HG03103 (cell line): ENCODE measurements around the gene MYL12B.
"Not testable (repeated sequence)": the region's sequence is repeated elsewhere in the genome, so short reads cannot be mapped to it uniquely, and the experiment has no call there.

ENCODE experiments used
- ATAC-seq: cut with Tn5 transposase; IDR thresholded peaks from one replicate; pipeline ENCODE4 v1.9.1; 2021; ENCODE audit warnings: low read depth; ENCODE audit not compliant: unreplicated experiment

The MYL12B gene

DNA sequence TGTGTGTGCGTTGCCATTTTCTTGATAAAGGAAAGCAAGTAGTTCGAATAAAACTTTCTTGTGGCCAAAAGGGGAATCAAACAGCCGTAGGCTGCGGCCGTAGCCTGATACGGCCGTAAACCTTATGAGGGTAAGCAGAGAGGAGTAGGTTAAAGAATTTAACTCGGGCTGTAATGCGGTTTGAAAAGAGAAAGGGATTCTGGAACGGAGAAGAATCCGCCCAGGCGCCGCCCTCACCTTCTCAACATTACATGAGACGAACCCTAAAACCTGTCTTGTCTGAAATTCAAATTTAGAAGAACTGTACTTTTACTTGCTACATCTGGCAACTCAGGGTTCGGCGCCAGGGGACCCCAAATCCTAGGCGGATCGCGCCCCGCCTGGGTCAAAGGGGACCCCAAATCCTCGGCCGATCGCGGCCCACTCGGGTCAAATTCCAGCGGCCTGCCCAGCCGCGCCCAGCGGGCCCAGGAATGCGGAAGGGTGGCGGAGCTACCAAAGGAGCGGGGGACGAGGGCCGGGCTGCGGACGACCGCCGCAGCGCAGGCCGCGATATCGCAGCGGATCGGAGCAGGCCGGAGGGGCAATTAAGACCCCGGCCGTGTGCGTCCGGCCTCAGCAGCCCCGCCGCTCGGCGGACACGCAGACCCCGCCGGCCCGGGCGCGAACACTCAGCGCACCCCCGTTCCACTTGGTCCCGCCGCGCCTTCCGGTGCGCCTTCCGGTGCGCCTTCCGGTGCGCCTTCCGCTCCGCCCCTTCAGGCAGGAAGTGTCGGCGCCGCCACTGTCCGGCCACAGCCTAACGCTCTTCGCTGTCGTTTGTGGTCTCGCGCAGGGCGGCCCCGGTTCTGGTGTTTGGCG lies at the start of gene MYL12B:
Gene MYL12B (plus strand): TSS at position 761 of the 861 bp plus-strand sequence. CDS start 10,766 bp downstream, outside the sequence.
- peak; percentile 76 for ATAC-seq

GRCh38 chr18:3212657-3213056 lies 49.3 kb upstream of the MYL12B start:
- ATAC-seq = no peak

GRCh38 chr18:3213300-3214059 lies 48.5 kb upstream of the MYL12B start:
- no peak for ATAC-seq

GRCh38 chr18:3214855-3215637 lies 46.9 kb upstream of the MYL12B start:
- no peak for ATAC-seq

- ATAC-seq = no peak
Observed at GRCh38 chr18:3216987-3217386, 44.9 kb upstream of the MYL12B start.

- no peak for ATAC-seq
Observed at GRCh38 chr18:3217948-3218647, 43.8 kb upstream of the MYL12B start.

- ATAC-seq = no peak
Observed at GRCh38 chr18:3218819-3219218, 43.1 kb upstream of the MYL12B start.

DNA sequence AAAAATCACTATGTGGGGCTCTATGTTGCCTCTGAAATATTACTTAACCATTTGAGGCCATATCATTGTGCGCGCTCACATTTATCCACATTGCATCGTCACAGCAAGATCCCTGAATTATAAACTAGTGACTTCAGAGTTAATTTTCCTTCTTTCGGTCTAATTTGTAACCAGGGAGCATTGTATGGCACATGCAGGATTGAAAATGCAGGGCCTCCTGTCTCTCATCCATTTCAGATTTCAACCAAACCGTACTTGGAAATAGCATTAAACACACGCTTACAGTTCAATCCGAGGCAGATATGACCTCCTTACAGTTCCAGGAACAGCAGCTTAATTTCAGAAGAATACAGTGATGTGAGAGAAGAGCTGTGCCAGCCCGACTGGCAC lies 42.7 kb upstream of the MYL12B start:
- no peak for ATAC-seq

GRCh38 chr18:3219631-3220335 lies 42.1 kb upstream of the MYL12B start, which contains the start of gene MYOM1:
MYOM1 (minus strand) TSS chr18:3219968; CDS start chr18:3215223, 4,745 bp downstream.
- no peak for ATAC-seq

DNA sequence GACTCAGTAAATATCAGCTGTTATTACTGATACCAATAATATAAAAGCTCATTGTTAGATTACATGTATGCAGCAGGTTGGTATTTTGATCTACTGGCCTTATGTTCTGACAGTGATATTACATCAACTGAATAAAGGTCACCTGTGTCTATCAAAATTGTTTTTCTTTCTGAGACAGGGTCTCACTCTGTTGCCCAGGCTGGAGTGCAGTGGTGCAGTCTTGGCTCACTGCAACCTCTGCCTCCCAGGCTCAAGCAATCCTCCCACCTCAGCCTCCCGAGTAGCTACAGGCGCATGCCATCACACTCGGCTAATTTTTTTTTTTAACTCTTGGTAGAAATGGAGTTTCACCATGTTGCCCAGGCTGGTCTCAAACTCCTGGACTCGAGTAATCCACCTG lies 41.1 kb upstream of the MYL12B start:
- ATAC-seq = not testable (repeated sequence)

DNA sequence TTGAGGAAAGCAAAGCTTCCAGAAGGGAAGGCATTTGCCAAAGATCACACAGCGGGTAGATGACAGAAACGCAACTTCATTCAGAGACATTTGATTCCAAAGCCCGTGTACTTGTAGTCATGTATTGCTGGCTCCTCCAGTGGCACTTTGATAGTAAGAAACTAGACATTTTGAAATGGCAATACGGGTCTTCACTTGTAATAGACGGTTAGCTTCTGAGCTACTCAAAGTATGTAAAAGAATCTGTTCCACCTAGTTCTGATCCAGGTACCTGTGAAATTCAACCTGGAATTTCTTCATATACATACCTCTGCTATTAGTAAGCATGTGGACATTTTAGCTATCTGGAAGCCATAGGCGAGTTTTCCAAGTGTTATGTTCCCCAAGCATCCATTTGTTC lies 40.4 kb upstream of the MYL12B start:
- no peak for ATAC-seq

- ATAC-seq = no peak
Observed at GRCh38 chr18:3223356-3223755, 38.6 kb upstream of the MYL12B start.

DNA sequence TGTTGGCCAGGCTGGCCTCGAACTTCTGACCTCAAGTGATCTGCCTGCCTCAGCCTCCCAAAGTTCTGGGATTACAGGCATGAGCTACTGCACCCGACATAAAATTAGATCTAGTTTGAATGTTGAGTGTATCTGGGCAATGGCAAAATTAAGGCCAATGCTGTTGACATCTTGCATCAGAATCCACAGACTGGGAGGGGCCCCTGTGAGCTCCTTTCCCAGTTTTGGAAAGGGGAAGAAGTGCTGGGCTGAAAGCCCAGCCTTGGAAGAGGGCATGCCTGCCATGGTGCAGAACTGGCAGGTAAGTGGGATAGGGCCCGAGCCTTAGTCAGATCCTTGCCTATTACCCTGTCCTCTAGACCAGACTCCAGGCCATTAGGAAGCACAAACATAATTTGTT lies 37.7 kb upstream of the MYL12B start:
- ATAC-seq = no peak

DNA sequence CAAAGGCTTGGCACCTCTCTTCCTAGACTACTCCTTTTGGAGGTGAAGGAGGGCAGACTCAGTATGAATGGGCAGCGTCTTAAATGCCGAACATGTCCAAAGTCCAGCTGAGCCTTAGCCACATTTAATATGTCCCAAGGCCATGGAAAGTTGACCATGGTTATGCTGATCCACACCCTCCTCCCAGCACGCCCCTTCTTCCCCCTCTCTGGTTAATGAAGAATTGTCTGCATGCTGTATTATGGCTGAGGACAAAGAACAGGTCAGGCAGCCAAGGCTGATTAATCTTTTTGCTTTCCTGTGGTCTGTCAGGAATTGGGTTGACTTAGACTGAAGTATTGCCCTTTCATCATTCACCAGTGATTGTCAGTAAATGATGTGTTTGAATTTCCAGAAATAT lies 36.3 kb upstream of the MYL12B start:
- ATAC-seq = no peak

- ATAC-seq = no peak
Observed at GRCh38 chr18:3226048-3226447, 35.9 kb upstream of the MYL12B start.

GRCh38 chr18:3230401-3231334 lies 31.3 kb upstream of the MYL12B start:
- no peak for ATAC-seq

GRCh38 chr18:3233004-3233403 lies 28.9 kb upstream of the MYL12B start:
- ATAC-seq = no peak

DNA sequence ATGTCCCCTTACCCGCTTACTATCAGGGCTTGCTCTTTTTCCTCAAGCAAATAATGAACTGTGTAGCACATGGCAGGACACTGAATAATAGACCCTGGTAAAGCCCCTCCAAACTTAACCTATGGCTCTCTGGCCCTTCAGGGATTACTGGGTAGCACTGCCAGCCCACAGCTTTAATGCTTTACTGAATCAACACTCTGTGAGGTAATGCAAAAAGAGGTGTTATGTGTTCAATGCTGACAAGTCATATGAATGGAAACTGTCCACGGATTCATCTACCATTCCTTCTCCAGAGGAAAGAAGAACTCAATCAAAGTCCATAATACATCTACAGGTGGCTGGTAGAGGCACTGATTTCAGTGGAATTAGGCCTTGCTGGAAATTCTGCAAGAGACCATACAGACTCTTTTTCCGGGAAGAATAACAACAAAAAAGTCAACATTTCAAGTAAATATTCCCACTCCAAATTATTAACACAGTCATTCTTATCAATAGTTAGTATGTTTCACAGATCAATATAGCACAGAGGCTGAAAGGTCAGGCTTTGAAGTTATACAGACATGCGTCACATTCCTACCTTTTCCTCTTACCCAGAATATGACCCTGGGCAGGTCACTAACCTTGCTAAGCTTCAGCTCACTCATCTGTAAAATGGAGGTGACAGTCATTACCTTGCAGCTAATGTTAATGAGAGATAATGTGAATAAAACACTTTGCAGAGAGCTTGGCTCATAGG lies 28.3 kb upstream of the MYL12B start:
- ATAC-seq = no peak
